Endothelial cell of umbilical vein (primary cell): ENCODE results near the gene CALD1. TPM values are rescaled to one million over a fixed set of nuclear protein-coding genes. Genes with fewer than 3 reads are reported as not detected.

Experiments
- BruUV-seq: library from RNA; stranded (reverse); fragments of 400-500 nt; replicated peaks from 2 replicates; lab custom pipeline; 2021; lab: Mats Ljungman, UMichigan
- CTCF ChIA-PET: fragments of 300-600, 350-600 bp; sonication (Branson Sonifier 250); formaldehyde crosslinking; loops from one replicate; lab custom pipeline; 2021; ENCODE audit warnings: antibody characterized with exemption, inconsistent platforms; lab: Charles Lee
- POLR2A ChIA-PET: fragments of 300-600, 350-600 bp; sonication (Branson Sonifier 250); formaldehyde crosslinking; loops from one replicate; lab custom pipeline; 2021; ENCODE audit warnings: antibody characterized with exemption, inconsistent platforms; lab: Charles Lee
- DNase-seq: peaks from one replicate; pipeline ENCODE4 v3.0.0-alpha.2; 2011; ENCODE audit warnings: low read depth, low spot score
- FAIRE-seq: peaks from 2 replicates; lab custom pipeline; 2011; peaks lifted over from hg19 to GRCh38; lab: Jason Lieb, UNC
- H2AFZ ChIP-seq: 2 replicates; pipeline ENCODE4 v1.6.0; 2012; ENCODE audit warnings: low read depth, low read length, control low read depth, inconsistent platforms
- H3K27ac ChIP-seq: 2 replicates; pipeline ENCODE4 v1.5.1; 2011; ENCODE audit warnings: low read depth, mild to moderate bottlenecking, control low read depth, low read length, moderate library complexity; ENCODE audit not compliant: insufficient read depth
- H3K27me3 ChIP-seq, 2 experiments: 2 replicates each; pipeline versions ENCODE4 v1.6.0 to v1.6.1; 2011; ENCODE audit warnings: low read length in 2 of 2, mixed read lengths in 1 of 2; ENCODE audit not compliant: control insufficient read depth in 2 of 2, insufficient read depth in 2 of 2
- H3K36me3 ChIP-seq, 2 experiments: 2 replicates in 1 of 2; 3 replicates in 1 of 2; pipeline ENCODE4 v1.5.1; 2011; ENCODE audit warnings: low read length in 2 of 2, mild to moderate bottlenecking in 1 of 2, moderate library complexity in 1 of 2; ENCODE audit not compliant: control insufficient read depth in 2 of 2, insufficient read depth in 2 of 2; ENCODE audit errors: extremely low read depth in 1 of 2
- H3K4me1 ChIP-seq: 3 replicates; pipeline ENCODE4 v1.5.1; 2011; ENCODE audit warnings: mild to moderate bottlenecking, low read length; ENCODE audit not compliant: control insufficient read depth, insufficient read depth; ENCODE audit errors: extremely low read depth
- H3K4me2 ChIP-seq: 2 replicates; pipeline ENCODE4 v1.6.1; 2011; ENCODE audit warnings: low read length, control low read depth, mixed read lengths; ENCODE audit not compliant: insufficient read depth
- H3K4me3 ChIP-seq, 3 experiments: fragments of 200-600 bp in 1 of 3; sonication (generic), shearing (Covaris generic) in 1 of 3; replicated peaks in 1 of 3; 2 replicates each; pipeline ENCODE4 v1.5.1; 2011 to 2016; ENCODE audit warnings: control low read depth in 3 of 3, low read length in 3 of 3, mild to moderate bottlenecking in 2 of 3, inconsistent platforms in 1 of 3, low read depth in 1 of 3, moderate library complexity in 1 of 3; ENCODE audit not compliant: insufficient read depth in 1 of 3
- H3K79me2 ChIP-seq: 2 replicates; pipeline ENCODE4 v1.6.0; 2012; ENCODE audit warnings: low read length, inconsistent platforms; ENCODE audit not compliant: control insufficient read depth, insufficient read depth
- H3K9ac ChIP-seq: replicated peaks from 2 replicates; pipeline ENCODE3; 2011; ENCODE audit warnings: low read length, control low read depth; ENCODE audit not compliant: insufficient read depth; ENCODE audit errors: extremely low read depth
- H3K9me1 ChIP-seq: replicated peaks from 3 replicates; pipeline ENCODE4 v1.6.0; 2011; ENCODE audit warnings: mild to moderate bottlenecking, low read length; ENCODE audit not compliant: control insufficient read depth, insufficient read depth; ENCODE audit errors: extremely low read depth
- H3K9me3 ChIP-seq: replicated peaks from 2 replicates; pipeline ENCODE4 v1.5.1; 2012; ENCODE audit warnings: low read length, inconsistent platforms; ENCODE audit not compliant: control insufficient read depth, insufficient read depth
- H4K20me1 ChIP-seq: replicated peaks from 2 replicates; pipeline ENCODE3; 2011; ENCODE audit warnings: mild to moderate bottlenecking, low read length; ENCODE audit not compliant: control insufficient read depth, insufficient read depth; ENCODE audit errors: extremely low read depth
- CTCF ChIP-seq, 2 donors: IDR thresholded peaks; 1 replicate in 1 of 2; 2 replicates in 1 of 2; pipeline ENCODE4 v1.5.1; 2011; ENCODE audit warnings: low read length in 2 of 2, mild to moderate bottlenecking in 2 of 2, moderate library complexity in 2 of 2, control low read depth in 1 of 2, inconsistent platforms in 1 of 2, low read depth in 1 of 2; ENCODE audit not compliant: insufficient read depth in 1 of 2; ENCODE audit errors: extremely low read depth in 1 of 2
- EZH2 ChIP-seq: IDR thresholded peaks from 2 replicates; pipeline ENCODE4 v1.6.1; 2012; ENCODE audit warnings: borderline replicate concordance, low read depth, mild to moderate bottlenecking, moderate library complexity, low read length, inconsistent platforms; ENCODE audit not compliant: severe bottlenecking
- FOS ChIP-seq: IDR thresholded peaks from 2 replicates; pipeline ENCODE4 v1.6.1; 2011; ENCODE audit warnings: mild to moderate bottlenecking, low read length, moderate library complexity, borderline replicate concordance; ENCODE audit not compliant: insufficient read depth
- GATA2 ChIP-seq: IDR thresholded peaks from 2 replicates; pipeline ENCODE4 v1.7.0; 2011; ENCODE audit warnings: low read depth, mild to moderate bottlenecking, moderate library complexity, mixed read lengths, low read length; ENCODE audit not compliant: insufficient read length, insufficient read depth
- JUN ChIP-seq: IDR thresholded peaks from 2 replicates; pipeline ENCODE4 v1.6.1; 2011; ENCODE audit warnings: borderline replicate concordance, low read depth; ENCODE audit not compliant: insufficient read length, insufficient read depth
- MAX ChIP-seq: IDR thresholded peaks from 2 replicates; pipeline ENCODE4 v1.6.1; 2011; ENCODE audit not compliant: insufficient read depth, insufficient read length
- MYC ChIP-seq: IDR thresholded peaks from one replicate; pipeline ENCODE4 v1.6.1; 2011; ENCODE audit warnings: mild to moderate bottlenecking, low read depth, low read length
- POLR2A ChIP-seq: IDR thresholded peaks from 2 replicates; pipeline ENCODE4 v1.6.1; 2012; ENCODE audit warnings: low read depth, mild to moderate bottlenecking, control low read depth, low read length
- dilution Hi-C: fragments of 300-500 bp; cut with MboI; formaldehyde crosslinking; loops from one replicate; pipeline ENCODE4 v1.15.0; 2019; ENCODE audit warnings: low sequenced_read_pairs; ENCODE audit not compliant: extremely low pct_ligation_motif_present
- intact Hi-C: fragments of 100-400 bp; cut with micrococcal nuclease; formaldehyde crosslinking; loops from one replicate; pipeline ENCODE4 v1.10.0; 2022
- polyA plus RNA-seq, 4 experiments: library from polyadenylated mRNA; depleted of rRNA in 3 of 4; stranded (reverse) in 3 of 4; unstranded in 1 of 4; fragments of >200 nt; gene quantifications; 2 replicates each; pipeline versions ENCODE4 v1.2.1 to v1.2.3, GENCODE V29; 2011 to 2012; ENCODE audit warnings: missing spikeins in 1 of 4
- total RNA-seq: library from RNA; stranded (reverse); gene quantifications from 2 replicates; pipeline ENCODE4 v1.2.3, GENCODE V29; 2021

The CALD1 gene
- total and polyA plus RNA-seq, 2 donors (not counting 3 experiments of a cell fraction or from before 2014, with no cell fraction given), result 136 to 307 TPM

- no peak overlapping the region for H3K27ac ChIP-seq
- TF ChIP-seq POLR2A (no peak), MYC (no peak), EZH2 (no peak), MAX (no peak), CTCF (IDR thresholded peaks at IDR 0.05; ENCODE audit: extremely low read depth in 1 of 2, insufficient read depth in 1 of 2, low read depth in 1 of 2, low read length in 2 of 2) (no peak), FOS (no peak), JUN (no peak), GATA2 (no peak)
- DNase-seq (no peak), FAIRE-seq (no peak)
- ChIA-PET POLR2A (no interaction called here), CTCF (no interaction called here)
- intact Hi-C loops (no loop called here), dilution Hi-C loops (no loop called here)
- H3K4me2 ChIP-seq, result no peak overlapping the region
- no peak overlapping the region for H3K4me3 ChIP-seq
- no peaks in the 10 kb centered on the region for H3K4me1 ChIP-seq
- H3K9ac ChIP-seq, result no peak overlapping the region
- no peaks in the 10 kb centered on the region for H3K9me3 ChIP-seq
- no peak overlapping the region for H2AFZ ChIP-seq
- no peaks in the 10 kb centered on the region for H3K27me3 ChIP-seq
- no peaks in the 10 kb centered on the region for H3K36me3 ChIP-seq
- BruUV-seq, result no TSS peak
- no peaks in the 10 kb centered on the region for H4K20me1 ChIP-seq
- H3K79me2 ChIP-seq, result no peaks in the 10 kb centered on the region
- no peaks in the 10 kb centered on the region for H3K9me1 ChIP-seq
These were observed 8.8 kb upstream of the CALD1 start for GRCh38 chr7:134770676-134771075.
